Keratinocyte (primary cell): Measurements from ENCODE around the gene TRIM26.

Source experiments
- EZH2 ChIP-seq: IDR thresholded peaks from one replicate; pipeline ENCODE4 v1.6.1; 2012; ENCODE audit warnings: inconsistent platforms, mild to moderate bottlenecking, low read length, moderate library complexity
- TF ChIP-seq, protein P1 (sequence below), 3 experiments: IDR thresholded peaks in 1 of 3; conservative IDR thresholded peaks in 1 of 3; optimal IDR thresholded peaks in 1 of 3; 2 replicates in 2 of 3; 3 replicates in 1 of 3; pipeline versions ENCODE3 to v1.5.1; 2011; ENCODE audit warnings: low read length in 3 of 3, mild to moderate bottlenecking in 3 of 3, moderate library complexity in 2 of 3, control low read depth in 1 of 3, inconsistent platforms in 1 of 3; ENCODE audit not compliant: insufficient read depth in 2 of 3; ENCODE audit errors: extremely low read depth in 1 of 3

DNA sequence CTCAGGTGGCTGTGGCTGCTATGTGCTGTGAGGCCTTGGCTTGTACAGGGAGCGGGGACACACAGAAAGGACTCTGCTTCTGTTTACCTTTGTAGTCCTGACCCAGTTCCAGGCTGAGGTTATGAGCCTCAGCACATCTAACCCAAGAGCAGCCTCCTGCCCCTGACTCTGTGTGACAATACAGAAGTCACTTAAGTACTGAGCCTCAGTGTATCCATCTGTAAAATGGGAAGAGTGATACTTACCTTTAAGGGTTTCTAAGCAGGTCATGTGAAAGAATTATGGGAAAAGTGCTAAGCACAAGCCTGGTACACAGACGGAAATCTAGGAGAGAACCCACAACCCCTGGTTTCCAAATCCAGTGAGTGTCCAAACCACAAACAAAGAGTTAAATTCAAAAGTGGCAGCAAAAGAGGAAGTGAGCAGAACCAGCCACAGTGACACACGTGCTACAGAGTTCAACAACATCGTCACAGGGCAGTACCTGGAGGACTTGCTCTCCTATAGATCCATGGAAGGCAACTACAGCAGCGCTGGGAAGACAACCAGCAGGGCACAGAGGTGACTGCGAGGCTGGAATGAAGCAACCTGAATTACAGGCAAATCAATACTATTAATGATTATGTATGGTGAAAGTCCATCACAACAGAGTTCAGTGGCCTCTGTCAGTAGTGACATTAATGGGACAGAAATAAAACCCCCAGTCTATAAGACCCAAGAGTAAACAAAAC lies 12.5 kb downstream of the TRIM26 start:
- TF ChIP-seq, protein P1, sequence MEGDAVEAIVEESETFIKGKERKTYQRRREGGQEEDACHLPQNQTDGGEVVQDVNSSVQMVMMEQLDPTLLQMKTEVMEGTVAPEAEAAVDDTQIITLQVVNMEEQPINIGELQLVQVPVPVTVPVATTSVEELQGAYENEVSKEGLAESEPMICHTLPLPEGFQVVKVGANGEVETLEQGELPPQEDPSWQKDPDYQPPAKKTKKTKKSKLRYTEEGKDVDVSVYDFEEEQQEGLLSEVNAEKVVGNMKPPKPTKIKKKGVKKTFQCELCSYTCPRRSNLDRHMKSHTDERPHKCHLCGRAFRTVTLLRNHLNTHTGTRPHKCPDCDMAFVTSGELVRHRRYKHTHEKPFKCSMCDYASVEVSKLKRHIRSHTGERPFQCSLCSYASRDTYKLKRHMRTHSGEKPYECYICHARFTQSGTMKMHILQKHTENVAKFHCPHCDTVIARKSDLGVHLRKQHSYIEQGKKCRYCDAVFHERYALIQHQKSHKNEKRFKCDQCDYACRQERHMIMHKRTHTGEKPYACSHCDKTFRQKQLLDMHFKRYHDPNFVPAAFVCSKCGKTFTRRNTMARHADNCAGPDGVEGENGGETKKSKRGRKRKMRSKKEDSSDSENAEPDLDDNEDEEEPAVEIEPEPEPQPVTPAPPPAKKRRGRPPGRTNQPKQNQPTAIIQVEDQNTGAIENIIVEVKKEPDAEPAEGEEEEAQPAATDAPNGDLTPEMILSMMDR (optimal IDR thresholded peaks at IDR 0.05 in 1 of 3, IDR thresholded peaks at IDR 0.05 in 1 of 3, conservative IDR thresholded peaks at IDR 0.05 in 1 of 3; ENCODE audit: extremely low read depth in 1 of 3, insufficient read depth in 2 of 3, low read length in 3 of 3), result no peak
- TF ChIP-seq EZH2, result no peak
